ENCODE data around the gene HPS5.
"Not testable (repeated sequence)": the region's sequence is repeated elsewhere in the genome, so short reads cannot be mapped to it uniquely, and the experiment has no call there.

The HPS5 gene, protein sequence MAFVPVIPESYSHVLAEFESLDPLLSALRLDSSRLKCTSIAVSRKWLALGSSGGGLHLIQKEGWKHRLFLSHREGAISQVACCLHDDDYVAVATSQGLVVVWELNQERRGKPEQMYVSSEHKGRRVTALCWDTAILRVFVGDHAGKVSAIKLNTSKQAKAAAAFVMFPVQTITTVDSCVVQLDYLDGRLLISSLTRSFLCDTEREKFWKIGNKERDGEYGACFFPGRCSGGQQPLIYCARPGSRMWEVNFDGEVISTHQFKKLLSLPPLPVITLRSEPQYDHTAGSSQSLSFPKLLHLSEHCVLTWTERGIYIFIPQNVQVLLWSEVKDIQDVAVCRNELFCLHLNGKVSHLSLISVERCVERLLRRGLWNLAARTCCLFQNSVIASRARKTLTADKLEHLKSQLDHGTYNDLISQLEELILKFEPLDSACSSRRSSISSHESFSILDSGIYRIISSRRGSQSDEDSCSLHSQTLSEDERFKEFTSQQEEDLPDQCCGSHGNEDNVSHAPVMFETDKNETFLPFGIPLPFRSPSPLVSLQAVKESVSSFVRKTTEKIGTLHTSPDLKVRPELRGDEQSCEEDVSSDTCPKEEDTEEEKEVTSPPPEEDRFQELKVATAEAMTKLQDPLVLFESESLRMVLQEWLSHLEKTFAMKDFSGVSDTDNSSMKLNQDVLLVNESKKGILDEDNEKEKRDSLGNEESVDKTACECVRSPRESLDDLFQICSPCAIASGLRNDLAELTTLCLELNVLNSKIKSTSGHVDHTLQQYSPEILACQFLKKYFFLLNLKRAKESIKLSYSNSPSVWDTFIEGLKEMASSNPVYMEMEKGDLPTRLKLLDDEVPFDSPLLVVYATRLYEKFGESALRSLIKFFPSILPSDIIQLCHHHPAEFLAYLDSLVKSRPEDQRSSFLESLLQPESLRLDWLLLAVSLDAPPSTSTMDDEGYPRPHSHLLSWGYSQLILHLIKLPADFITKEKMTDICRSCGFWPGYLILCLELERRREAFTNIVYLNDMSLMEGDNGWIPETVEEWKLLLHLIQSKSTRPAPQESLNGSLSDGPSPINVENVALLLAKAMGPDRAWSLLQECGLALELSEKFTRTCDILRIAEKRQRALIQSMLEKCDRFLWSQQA
- 34.4 to 55.8 (median 49.8) reads per million in 4 donors for total RNA-seq

GRCh38 chr11:18321969-18322711 is at the start of gene HPS5, which contains the start of gene GTF2H1:
Gene HPS5, minus strand, starts transcription at chr11:18322140. Its CDS starts 4,282 bp downstream, at chr11:18317858.
Gene GTF2H1, plus strand, starts transcription at chr11:18322567. Its CDS starts 10,508 bp downstream, at chr11:18333075.
- peak; percentile 90 to 99 (median 95) for DNase-seq

DNA sequence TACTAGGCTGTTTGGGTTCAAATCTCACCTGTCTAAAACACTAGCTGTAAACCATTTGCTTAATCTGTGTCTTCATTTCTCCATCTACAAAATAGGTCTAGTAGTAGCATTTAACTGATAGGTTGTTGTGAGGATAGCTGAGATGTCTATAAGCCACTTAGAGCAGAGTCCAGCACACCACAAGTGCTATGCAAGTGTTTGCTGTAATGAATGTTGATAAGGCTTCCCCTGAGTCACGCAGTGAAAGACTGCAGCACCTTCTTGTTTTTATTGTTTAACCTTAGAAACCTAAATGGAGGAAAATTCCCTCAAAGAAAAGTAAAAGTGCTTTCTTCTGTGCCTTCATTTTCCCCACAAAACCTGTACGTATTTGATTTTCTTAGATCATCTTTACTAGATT is 49.3 kb upstream of the HPS5 start:
- no peak for DNase-seq

DNA sequence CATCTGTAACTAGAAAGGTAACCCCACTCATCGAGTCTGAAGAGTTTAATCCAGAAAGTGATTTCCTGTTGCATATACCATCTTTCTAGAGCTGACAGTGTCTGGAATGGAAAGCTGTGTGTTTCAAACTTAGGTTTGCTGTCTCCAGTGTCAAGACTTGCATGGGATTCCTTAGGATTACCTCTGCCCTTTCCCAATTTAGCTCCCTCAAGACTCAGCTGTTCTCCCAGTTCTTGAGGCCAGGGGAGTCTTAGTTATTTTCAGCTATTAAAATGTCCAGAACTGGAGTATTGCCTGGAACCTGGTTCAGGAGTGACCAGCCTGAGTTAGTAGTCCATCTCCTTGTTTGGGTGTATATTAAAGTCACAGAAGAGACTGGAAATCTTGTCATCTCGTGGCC is 47.5 kb upstream of the HPS5 start:
- DNase-seq: no peak

DNA sequence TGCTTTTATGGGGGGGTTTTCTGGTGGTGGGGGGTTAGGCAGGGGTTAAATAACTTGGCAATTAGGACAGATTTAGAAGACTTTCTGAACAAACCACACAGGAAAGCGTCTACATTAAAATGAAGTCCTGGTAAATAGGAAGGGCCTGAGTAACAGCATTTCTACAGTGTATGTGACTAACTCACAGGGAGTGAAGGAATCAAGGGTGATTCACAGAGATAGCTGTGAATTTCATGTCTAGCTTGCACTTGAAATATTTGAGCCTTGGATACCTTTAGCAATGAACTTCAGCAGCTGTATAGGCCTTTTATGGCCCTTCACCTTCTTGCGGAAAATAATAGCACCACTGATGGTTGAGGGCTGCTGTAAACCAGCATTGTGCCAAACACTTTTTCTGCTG is 46.3 kb upstream of the HPS5 start:
- DNase-seq: no peak

DNA sequence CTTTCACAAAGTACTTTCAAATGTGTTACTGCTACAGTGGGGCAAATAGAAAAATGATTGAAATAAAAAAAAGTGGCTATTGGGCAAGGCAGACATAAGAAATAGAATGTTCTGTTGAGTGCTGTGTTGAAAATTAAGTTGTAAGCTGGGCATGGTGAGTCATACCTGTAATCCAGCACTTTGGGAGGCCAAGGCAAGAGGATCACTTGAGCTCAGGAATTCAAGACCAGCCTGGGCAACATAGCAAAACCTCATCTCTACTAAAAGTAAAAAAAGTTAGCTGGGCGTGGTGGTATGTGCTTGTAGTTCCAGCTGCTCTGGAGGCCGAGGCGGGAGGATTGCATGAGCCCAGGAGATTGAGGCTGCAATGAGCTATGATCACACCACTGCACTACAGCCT is 45.5 kb upstream of the HPS5 start:
- DNase-seq: no peak

DNA sequence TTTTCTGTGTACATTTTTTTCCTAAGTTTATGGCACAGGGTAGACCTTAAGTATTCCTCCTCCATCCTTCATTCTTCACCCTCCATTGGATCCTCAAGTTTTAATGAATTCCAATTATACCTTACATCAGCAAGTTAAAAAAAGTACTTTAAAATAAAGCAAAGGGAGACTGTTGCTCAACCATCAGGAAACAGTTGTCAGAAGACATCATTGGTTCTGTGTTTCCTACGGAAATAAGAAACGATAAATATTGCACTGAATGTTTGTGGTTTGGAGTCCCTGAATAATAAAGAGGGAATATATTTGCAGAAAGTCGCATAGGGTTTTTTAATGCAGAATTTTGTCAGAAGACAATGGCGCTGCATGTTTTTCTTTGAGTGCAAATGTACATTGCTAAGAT is 44.3 kb upstream of the HPS5 start:
- no peak for DNase-seq

DNA sequence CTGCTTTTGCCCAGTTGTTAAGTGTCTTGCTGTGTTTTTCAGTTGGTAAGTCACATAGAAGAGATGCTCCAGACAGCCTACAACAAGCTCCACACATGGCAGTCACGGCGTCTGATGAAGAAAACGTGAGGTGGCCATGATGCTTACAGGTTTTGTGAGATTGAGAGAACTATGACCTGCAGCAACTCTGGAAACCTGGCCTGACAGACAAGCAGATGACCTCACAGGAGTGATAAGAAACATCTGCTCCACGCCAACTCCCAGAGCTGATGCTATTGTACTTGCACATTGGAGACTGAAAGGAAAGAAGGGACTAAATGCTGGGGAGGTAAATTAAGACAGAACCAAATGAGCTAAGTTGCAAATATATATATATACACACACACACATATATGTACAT is 43.8 kb upstream of the HPS5 start:
- DNase-seq: no peak

DNA sequence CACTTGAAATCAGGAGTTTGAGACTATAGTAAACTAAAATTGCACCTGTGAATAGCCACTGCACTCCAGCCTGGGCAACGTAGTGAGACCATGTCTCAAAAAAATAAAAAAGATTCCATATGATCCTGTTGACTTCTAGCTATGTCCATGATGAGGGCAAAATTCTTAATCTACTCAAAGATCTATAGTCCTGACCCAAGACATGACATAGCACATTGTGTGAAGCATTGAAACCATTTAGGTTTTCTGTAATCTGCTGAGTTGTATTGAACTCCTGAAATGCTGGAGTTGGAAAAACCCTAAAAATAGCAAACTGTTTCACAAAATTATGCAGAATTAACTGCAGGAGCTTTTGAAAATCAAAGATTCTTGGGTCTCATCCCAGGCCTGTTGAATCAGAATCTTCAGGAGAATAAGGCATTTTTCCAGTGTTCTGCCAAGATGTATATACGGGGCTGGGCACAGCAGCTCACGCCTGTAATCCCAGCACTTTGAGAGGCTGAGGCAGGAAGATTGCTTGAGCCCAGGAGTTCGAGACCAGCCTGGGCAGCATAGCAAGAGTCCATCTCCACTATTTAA is 42.6 kb upstream of the HPS5 start:
- DNase-seq: no peak

GRCh38 chr11:18361154-18361553 is 39.2 kb upstream of the HPS5 start:
- no peak for DNase-seq

GRCh38 chr11:18358646-18359045 is 36.7 kb upstream of the HPS5 start:
- no peak for DNase-seq

GRCh38 chr11:18352581-18352980 is 30.6 kb upstream of the HPS5 start:
- DNase-seq: no peak

- DNase-seq: no peak
These were observed 25.7 kb upstream of the HPS5 start for GRCh38 chr11:18347471-18348125.

GRCh38 chr11:18332891-18333290 is 11.0 kb upstream of the HPS5 start:
- DNase-seq: no peak

DNA sequence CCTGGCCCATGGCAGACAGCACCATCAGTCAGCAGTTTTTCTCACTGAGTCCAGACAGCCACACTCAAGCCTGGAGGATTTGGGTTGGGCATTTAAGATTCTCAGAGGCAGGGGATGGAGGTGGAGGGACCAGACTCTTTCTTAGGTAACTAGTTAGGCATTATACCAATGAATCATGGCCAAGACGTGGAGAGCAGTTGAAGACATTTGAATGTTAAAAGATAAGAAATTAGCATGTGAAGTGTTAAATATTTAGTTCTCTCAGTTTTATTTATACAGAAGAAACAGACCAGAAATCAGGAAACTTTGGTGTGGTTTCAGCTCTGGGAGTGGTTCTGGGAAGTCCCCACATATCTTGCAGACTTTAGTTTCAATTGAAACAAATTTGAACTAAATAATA is 10.4 kb upstream of the HPS5 start:
- peak in 2 of 5 donors; percentile 12 to 17 for DNase-seq

GRCh38 chr11:18330921-18331320 is 9.0 kb upstream of the HPS5 start:
- peak in 1 of 5 donors; percentile 12 for DNase-seq

DNA sequence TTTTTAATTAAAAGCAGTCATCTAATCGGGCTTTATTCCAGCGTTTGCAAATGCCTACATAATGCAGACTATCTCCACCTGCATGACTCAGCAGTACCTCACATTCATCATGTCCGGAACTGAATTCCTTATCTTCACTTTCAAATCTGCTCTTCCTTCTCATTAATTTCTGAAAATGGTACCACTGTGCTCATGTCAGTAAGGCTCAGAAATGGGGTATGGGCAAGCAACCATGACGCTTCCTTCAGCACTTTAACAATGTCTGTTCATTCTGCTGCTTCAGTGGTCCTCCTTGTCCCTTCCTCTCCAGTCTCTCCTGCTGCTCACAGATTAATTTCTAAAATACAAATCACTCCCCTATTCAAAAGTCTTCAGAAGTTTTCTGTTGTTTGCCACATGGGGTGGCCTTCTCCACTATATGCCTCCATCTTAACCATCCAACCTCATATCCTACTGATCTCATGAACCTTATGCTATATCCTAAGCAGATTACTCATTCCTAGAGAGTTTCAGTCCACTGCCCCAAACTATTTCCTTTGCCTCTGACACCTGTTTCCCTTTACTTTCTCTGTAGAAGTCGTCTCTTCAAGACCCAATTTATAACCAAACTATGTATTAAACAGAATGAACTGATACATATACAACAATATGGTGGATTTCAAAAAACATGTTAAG is 7.4 kb upstream of the HPS5 start:
- DNase-seq: peak in 1 of 5 donors; percentile 46

GRCh38 chr11:18324381-18324780 is 2.4 kb upstream of the HPS5 start:
- DNase-seq: no peak

DNA sequence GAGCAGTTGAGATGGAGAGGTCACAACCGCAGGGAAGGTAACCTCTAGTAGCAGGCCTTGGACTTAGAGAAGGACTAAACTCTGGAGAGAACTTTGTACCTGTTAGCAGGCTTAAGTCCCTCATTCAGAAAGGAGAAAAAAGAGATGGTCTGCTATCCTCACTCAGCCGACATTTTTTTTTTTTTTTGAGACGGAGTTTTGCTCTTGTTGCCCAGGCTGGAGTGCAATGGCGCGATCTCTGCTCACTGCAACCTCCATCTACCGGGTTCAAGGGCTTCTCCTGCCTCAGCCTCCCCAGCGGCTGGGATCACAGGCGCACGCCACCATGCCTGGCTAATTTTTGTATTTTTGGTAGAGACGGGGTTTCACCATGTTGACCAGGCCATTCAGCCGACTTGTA is 1.9 kb upstream of the HPS5 start:
- not testable (repeated sequence) for DNase-seq

GRCh38 chr11:18322818-18323570 is 1.1 kb upstream of the HPS5 start:
- DNase-seq: peak in 1 of 5 donors; percentile 4

DNA sequence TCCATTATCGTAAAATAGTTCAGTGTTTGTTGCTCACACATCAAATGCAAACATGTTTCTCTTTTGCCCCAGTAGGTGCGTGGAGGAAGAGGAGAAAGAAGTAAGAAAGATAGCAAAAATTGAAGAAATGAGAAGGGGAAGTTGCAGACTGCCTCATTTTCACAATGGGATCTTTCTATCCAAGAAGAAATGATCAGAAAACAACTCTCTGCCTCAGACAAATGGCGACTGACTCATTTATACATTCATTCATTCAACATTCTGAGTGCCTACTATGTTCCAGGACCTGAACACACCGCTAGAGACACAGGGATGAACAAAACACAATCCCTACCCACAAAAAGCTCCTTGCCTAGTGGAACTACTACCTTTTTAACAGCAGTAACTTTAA is 367 bp downstream of the HPS5 start:
- no peak for DNase-seq
